H9 (cell line): ENCODE data around the gene MUTYH. TPM values are rescaled to one million over a fixed set of nuclear protein-coding genes. Genes with fewer than 3 reads are reported as not detected.
A peak's percentile ranks its signal among the peaks of the same experiment; 100 is the strongest.

ENCODE experiments used
- DNase-seq: peaks from one replicate; pipeline ENCODE4 v3.0.0-alpha.2; 2017
- H2AFZ ChIP-seq: one replicate; pipeline ENCODE4 v1.6.1; 2013; ENCODE audit warnings: mild to moderate bottlenecking, low read length, control low read depth, moderate library complexity
- H2AK5ac ChIP-seq: 2 replicates; pipeline ENCODE4 v1.6.1; 2013; ENCODE audit warnings: low read length, control low read depth, mixed read lengths; ENCODE audit not compliant: insufficient read length
- H2BK120ac ChIP-seq: one replicate; pipeline ENCODE4 v1.6.1; 2013; ENCODE audit warnings: low read depth, mild to moderate bottlenecking, low read length, control low read depth, inconsistent platforms; ENCODE audit not compliant: poor library complexity, severe bottlenecking
- H2BK12ac ChIP-seq: 2 replicates; pipeline ENCODE4 v1.6.1; 2013; ENCODE audit warnings: low read length, control low read depth, mixed read lengths, low read depth; ENCODE audit not compliant: insufficient read length
- H2BK15ac ChIP-seq: 2 replicates; pipeline ENCODE4 v1.6.1; 2013; ENCODE audit warnings: low read depth, low read length, control low read depth
- H2BK20ac ChIP-seq: one replicate; pipeline ENCODE4 v1.6.1; 2013; ENCODE audit warnings: low read depth, mild to moderate bottlenecking, low read length, control low read depth, inconsistent platforms; ENCODE audit not compliant: poor library complexity, severe bottlenecking
- H2BK5ac ChIP-seq: 2 replicates; pipeline ENCODE4 v1.6.1; 2013; ENCODE audit warnings: low read length, control low read depth, mixed read lengths; ENCODE audit not compliant: insufficient read length
- H3K14ac ChIP-seq: 2 replicates; pipeline ENCODE4 v1.6.1; 2013; ENCODE audit warnings: low read length, control low read depth; ENCODE audit not compliant: insufficient read depth
- H3K18ac ChIP-seq: 2 replicates; pipeline ENCODE4 v1.6.1; 2013; ENCODE audit warnings: low read depth, mild to moderate bottlenecking, mixed read lengths, low read length, control low read depth; ENCODE audit not compliant: insufficient read length
- H3K23ac ChIP-seq: 2 replicates; pipeline ENCODE4 v1.6.1; 2013; ENCODE audit warnings: low read length, control low read depth, mixed read lengths, low read depth; ENCODE audit not compliant: insufficient read length
- H3K23me2 ChIP-seq: 2 replicates; pipeline ENCODE4 v1.6.1; 2013; ENCODE audit warnings: low read depth, mild to moderate bottlenecking, mixed read lengths, low read length, control low read depth; ENCODE audit not compliant: insufficient read length, poor library complexity, severe bottlenecking
- H3K27ac ChIP-seq: 2 replicates; pipeline ENCODE4 v1.5.1; 2013; ENCODE audit warnings: low read length, control low read depth, mixed read lengths, low read depth; ENCODE audit not compliant: insufficient read length
- H3K27me3 ChIP-seq: 2 replicates; pipeline ENCODE4 v1.6.1; 2013; ENCODE audit warnings: low read length, control low read depth, inconsistent platforms; ENCODE audit not compliant: insufficient read depth
- H3K4ac ChIP-seq: 2 replicates; pipeline ENCODE4 v1.6.1; 2013; ENCODE audit warnings: low read depth, mild to moderate bottlenecking, control low read depth, inconsistent platforms, low read length, moderate library complexity
- H3K4me1 ChIP-seq: 2 replicates; pipeline ENCODE4 v1.6.1; 2013; ENCODE audit warnings: low read length, control low read depth, inconsistent platforms; ENCODE audit not compliant: insufficient read depth
- H3K4me2 ChIP-seq: 2 replicates; pipeline ENCODE4 v1.6.1; 2013; ENCODE audit warnings: low read length, control low read depth, mixed read lengths; ENCODE audit not compliant: insufficient read length, insufficient read depth
- H3K56ac ChIP-seq: 2 replicates; pipeline ENCODE4 v1.6.1; 2013; ENCODE audit warnings: low read depth, mild to moderate bottlenecking, mixed read lengths, low read length, control low read depth; ENCODE audit not compliant: insufficient read length
- H3K79me1 ChIP-seq: 2 replicates; pipeline ENCODE4 v1.6.1; 2013; ENCODE audit warnings: low read depth, mild to moderate bottlenecking, moderate library complexity, low read length, control low read depth, inconsistent platforms; ENCODE audit not compliant: insufficient read depth, poor library complexity, severe bottlenecking
- H3K79me2 ChIP-seq: 2 replicates; pipeline ENCODE4 v1.6.1; 2013; ENCODE audit warnings: low read length, control low read depth, inconsistent platforms; ENCODE audit not compliant: insufficient read depth
- H3K9ac ChIP-seq: 2 replicates; pipeline ENCODE4 v1.6.1; 2013; ENCODE audit warnings: low read length, control low read depth, mixed read lengths; ENCODE audit not compliant: insufficient read length; ENCODE audit errors: extremely low read depth
- H3K9me3 ChIP-seq: one replicate; pipeline ENCODE4 v1.6.1; 2013; ENCODE audit warnings: low read depth, low read length, inconsistent platforms; ENCODE audit not compliant: control insufficient read depth
- H3T11ph ChIP-seq: one replicate; pipeline ENCODE4 v1.6.1; 2013; ENCODE audit warnings: mild to moderate bottlenecking, low read length, control low read depth, inconsistent platforms
- H4K20me1 ChIP-seq: one replicate; pipeline ENCODE4 v1.6.1; 2013; ENCODE audit not compliant: control insufficient read depth, insufficient read length, insufficient read depth
- H4K5ac ChIP-seq: 2 replicates; pipeline ENCODE4 v1.6.1; 2013; ENCODE audit warnings: low read depth, mild to moderate bottlenecking, mixed read lengths, low read length, control low read depth; ENCODE audit not compliant: insufficient read length
- H4K8ac ChIP-seq: replicated peaks from 2 replicates; pipeline ENCODE4 v1.6.1; 2013; ENCODE audit warnings: low read length, control low read depth, mixed read lengths, low read depth; ENCODE audit not compliant: insufficient read length
- H4K91ac ChIP-seq: 2 replicates; pipeline ENCODE4 v1.6.1; 2013; ENCODE audit warnings: low read depth, mild to moderate bottlenecking, moderate library complexity, mixed read lengths, low read length, control low read depth; ENCODE audit not compliant: insufficient read length
- H3K27ac Mint-ChIP-seq, 3 experiments: 2 replicates in 2 of 3; 3 replicates in 1 of 3; pipeline ENCODE4 v1.8.0; 2020 to 2021; ENCODE audit warnings: mixed read lengths in 3 of 3, mild to moderate bottlenecking in 1 of 3, moderate library complexity in 1 of 3
- H3K27me3 Mint-ChIP-seq: 2 replicates; pipeline ENCODE4 v1.8.0; 2021; ENCODE audit warnings: low read depth, mild to moderate bottlenecking, moderate library complexity, mixed read lengths
- H3K36me3 Mint-ChIP-seq, 3 experiments: 2 replicates in 2 of 3; 3 replicates in 1 of 3; pipeline ENCODE4 v1.8.0; 2020 to 2021; ENCODE audit warnings: low read depth in 3 of 3, mixed read lengths in 3 of 3; ENCODE audit not compliant: insufficient read depth in 1 of 3
- H3K4me1 Mint-ChIP-seq, 2 experiments: 2 replicates each; pipeline ENCODE4 v1.8.0; 2020; ENCODE audit warnings: mixed read lengths in 2 of 2
- H3K4me3 Mint-ChIP-seq, 2 experiments: 2 replicates in 1 of 2; 3 replicates in 1 of 2; pipeline ENCODE4 v1.8.0; 2020 to 2021; ENCODE audit warnings: mild to moderate bottlenecking in 2 of 2, mixed read lengths in 2 of 2, moderate library complexity in 1 of 2
- H3K9me3 Mint-ChIP-seq, 2 experiments: 2 replicates in 1 of 2; 3 replicates in 1 of 2; pipeline ENCODE4 v1.8.0; 2020; ENCODE audit warnings: mild to moderate bottlenecking in 2 of 2, mixed read lengths in 2 of 2, moderate library complexity in 1 of 2
- CTCF ChIP-seq: fragments of 200-600 bp; sonication (generic); conservative IDR thresholded peaks from 3 replicates; pipeline ENCODE4 v1.8.0; 2021; ENCODE audit warnings: antibody characterized with exemption, mild to moderate bottlenecking
- WGBS: extraction: QIAGEN DNeasy Blood & Tissue Kit; methylation state at CpG from one replicate; pipeline ENCODE4 v1.1.7; 2013; ENCODE audit warnings: missing lambda C conversion rate, low lambda C conversion rate, mixed read lengths; ENCODE audit not compliant: insufficient read length; ENCODE audit errors: extremely low coverage; 5-methylcytosine and 5-hydroxymethylcytosine counted together
- total RNA-seq: library from RNA; stranded (reverse); gene quantifications from 2 replicates; pipeline ENCODE4 v1.2.1, GENCODE V29; 2021

MUTYH gene
- total RNA-seq, 1 experiment from 2014 or later = 52.6 TPM

- Histone ChIP-seq H2BK12ac (no peak overlapping the region), H3K27me3 (no peaks in the 10 kb centered on the region), H3K4ac (no peak overlapping the region), H2BK15ac (no peak overlapping the region), H4K91ac (no peak overlapping the region), H2AK5ac (no peak overlapping the region), H3T11ph (no peak overlapping the region), H3K9ac (peak overlapping the region; percentile 81), H3K4me2 (peak overlapping the region; percentile 72), H2BK5ac (no peak overlapping the region), H3K79me2 (no peaks in the 10 kb centered on the region), H3K18ac (peak overlapping the region; percentile 95), H4K8ac (no peak overlapping the region), H3K9me3 (no peaks in the 10 kb centered on the region), H2BK120ac (no peak overlapping the region), H3K56ac (no peak overlapping the region), H4K20me1 (no peaks in the 10 kb centered on the region), H3K14ac (peak overlapping the region; percentile 99), H3K23me2 (peaks cover 9% of the 10 kb centered on the region), H3K4me1 (peaks cover 12% of the 10 kb centered on the region), H4K5ac (no peak overlapping the region), H2AFZ (no peak overlapping the region), H3K23ac (no peak overlapping the region), H3K27ac (no peak overlapping the region), H2BK20ac (no peak overlapping the region), H3K79me1 (no peaks in the 10 kb centered on the region)
- Mint-ChIP-seq H3K4me1 (peaks cover 45 to 47% of the 10 kb centered on the region in 2 experiments), H3K9me3 (no peaks in the 10 kb centered on the region; a peak in 1 of 5 replicates), H3K36me3 (no peaks in the 10 kb centered on the region), H3K4me3 (peak overlapping the region; percentile 85 to 88), H3K27ac (peak overlapping the region; percentile 90 to 98 (median 97)), H3K27me3 (no peaks in the 10 kb centered on the region)
- DNase-seq = peak; percentile 99
- WGBS = no CpG with 5 or more reads among the region's 68 CpGs
- peak; percentile 73 for TF ChIP-seq CTCF
Measured at GRCh38 chr1:45303520-45304310, 36.5 kb downstream of the MUTYH start.
